Measurements from ENCODE around the gene CDC45.
"Not testable (repeated sequence)": the region's sequence is repeated elsewhere in the genome, so short reads cannot be mapped to it uniquely, and the experiment has no call there.

Gene CDC45

GRCh38 chr22:19517919-19518611 lies 38.3 kb downstream of the CDC45 start:
- DNase-seq: no peak

- DNase-seq: no peak
Observed at GRCh38 chr22:19518635-19519034, 38.9 kb downstream of the CDC45 start.

DNA sequence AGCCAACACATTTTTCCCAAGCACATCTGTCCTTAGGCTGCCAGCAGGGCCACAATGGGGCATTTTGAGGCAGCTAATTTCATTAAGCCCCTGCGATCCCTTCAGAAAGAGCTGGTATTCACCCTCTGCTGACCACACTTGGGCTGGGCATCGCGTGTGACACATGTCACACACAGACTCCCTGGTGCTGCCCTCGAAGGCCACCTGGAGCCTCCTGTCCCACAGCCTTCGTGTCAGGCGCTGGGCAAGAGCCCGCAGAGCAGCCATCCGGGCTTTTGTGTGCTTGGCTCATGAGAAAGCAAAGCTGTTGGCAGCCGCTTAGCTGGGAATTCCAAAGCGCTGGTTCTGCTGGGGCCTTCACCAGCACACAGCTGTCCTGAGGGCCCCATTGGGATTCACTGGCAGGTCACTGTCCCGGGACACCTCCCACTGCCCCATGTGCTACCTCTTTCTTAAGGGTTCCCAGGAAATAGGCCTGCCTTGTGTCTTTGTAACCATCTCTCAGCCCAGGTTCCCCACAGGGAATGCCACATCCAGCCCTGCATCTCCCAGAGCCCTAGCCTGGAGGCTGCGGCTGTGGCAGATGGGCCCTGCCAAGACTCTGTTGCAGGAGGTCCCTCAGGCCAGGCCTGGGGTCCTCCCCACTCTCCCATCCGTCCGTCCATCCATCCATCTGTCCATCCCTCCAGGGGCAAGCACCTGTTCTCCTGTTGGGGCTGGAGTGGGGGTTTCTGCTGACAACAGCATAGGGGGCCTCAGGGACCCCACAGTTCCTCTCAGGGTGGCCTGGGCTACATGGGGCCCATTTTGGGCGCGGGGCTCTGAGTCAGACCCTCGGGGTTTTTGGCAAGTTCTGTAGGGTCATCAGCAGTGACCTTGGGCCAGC lies 39.6 kb downstream of the CDC45 start:
- no peak for DNase-seq

GRCh38 chr22:19520007-19520406 lies 40.3 kb downstream of the CDC45 start:
- no peak for DNase-seq

GRCh38 chr22:19520566-19521305 lies 41.0 kb downstream of the CDC45 start:
- DNase-seq: no peak

DNA sequence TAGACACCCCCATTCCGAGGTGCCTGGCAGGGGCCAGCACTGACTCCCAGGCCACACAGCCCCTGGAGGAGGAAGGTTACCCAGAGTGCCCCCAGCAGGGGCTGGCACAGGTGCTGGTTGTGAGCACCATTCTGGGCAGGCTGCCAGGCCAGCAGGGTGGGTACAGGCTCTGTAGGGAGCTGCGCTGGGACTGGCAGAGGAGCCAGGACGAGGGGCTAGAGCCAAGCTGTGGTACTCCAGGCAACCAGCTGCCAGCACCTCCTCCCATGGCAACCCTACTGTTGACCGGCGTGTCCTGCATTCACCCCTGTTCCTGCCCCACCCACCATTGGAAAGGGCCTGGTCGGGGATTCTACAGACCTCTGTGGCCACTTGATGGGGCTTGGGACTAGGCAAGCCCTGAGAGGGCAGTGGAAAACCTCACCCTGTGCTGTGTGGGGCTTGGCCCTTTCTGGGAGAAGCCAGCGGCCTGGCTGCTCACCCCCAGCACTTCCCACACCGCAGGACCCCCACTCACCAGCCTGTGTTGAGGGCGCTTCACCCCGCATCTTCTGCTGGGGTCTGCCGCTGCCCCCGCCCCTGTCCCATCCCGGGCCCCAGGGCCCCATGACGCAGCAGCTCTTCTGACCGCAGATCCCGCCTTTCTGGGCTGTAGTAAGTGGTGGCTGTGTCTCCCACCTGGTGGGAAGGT lies 42.6 kb downstream of the CDC45 start:
- DNase-seq: no peak

DNA sequence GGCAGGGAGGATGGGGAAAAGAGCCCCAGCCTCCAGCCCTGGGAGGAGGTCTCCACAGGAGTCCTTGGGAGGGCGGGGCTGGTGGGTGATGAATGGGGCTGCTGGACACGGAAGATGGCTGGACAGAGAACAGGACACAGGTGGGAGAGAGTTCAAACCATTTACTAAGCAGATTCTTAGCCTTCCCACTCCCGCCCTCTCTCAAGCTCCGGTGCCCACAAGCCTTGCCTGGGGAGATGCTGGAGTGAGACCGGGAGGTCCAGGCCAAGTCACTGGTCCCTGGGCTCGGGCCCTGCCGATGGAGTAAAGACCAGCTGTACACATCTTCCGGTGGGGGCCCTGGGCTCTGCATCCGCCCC lies 43.1 kb downstream of the CDC45 start:
- no peak for DNase-seq

GRCh38 chr22:19523240-19524169 lies 43.8 kb downstream of the CDC45 start:
- no peak for DNase-seq

DNA sequence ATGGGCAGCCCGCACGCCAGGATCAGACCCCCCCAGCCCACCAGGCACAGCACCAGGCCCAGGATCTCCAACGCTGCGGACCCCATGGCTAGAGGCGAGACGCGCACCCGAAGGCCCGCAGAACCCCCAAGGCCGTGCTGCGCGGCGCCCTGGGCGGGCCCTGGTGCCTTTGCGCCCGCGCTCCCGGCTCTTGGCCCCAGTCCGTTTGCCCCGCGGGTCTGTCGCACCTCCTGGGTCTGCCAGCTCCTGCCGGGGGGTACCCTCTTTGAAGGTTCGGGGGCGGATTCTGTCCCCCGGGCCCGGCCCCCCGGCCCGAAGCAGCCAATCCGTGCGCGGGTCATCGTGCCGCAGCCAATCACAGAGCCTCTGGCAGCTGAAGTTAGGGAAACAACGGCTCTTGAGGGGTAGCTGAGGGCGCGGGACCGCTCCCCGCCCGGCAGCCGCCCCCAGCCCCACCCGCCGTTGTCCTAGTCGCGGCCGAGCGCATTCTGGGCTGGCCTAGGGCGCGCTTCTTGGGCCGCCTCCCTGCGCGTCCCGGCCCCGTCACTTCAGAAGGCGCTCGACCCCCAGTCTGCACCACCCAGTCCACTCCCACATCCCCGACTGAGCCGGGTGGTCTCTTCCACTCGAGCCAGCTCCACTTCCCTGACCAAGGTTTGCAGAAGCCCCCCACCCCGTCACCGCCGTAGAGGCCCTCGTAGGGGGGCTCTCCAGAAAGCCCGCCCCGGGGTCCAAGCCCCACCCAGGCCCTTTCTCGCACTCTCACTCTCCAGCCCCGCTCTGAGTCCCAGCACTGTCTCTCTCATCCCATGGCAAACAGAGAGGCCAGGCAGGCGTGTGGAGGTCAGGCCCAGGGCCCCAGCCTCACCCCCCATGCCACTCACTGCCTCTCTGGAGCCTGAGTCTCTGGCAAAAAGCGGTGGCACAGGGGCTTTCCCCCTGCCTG lies 44.7 kb downstream of the CDC45 start, which contains the start of gene CLDN5:
TSS of gene CLDN5 (minus strand) at position 241 of the 946 bp plus-strand sequence. CDS start at position 86, 155 bp downstream.
- DNase-seq: no peak

GRCh38 chr22:19525116-19525660 lies 45.5 kb downstream of the CDC45 start:
- DNase-seq: no peak

- DNase-seq: no peak
Observed at GRCh38 chr22:19525666-19526065, 45.9 kb downstream of the CDC45 start.

DNA sequence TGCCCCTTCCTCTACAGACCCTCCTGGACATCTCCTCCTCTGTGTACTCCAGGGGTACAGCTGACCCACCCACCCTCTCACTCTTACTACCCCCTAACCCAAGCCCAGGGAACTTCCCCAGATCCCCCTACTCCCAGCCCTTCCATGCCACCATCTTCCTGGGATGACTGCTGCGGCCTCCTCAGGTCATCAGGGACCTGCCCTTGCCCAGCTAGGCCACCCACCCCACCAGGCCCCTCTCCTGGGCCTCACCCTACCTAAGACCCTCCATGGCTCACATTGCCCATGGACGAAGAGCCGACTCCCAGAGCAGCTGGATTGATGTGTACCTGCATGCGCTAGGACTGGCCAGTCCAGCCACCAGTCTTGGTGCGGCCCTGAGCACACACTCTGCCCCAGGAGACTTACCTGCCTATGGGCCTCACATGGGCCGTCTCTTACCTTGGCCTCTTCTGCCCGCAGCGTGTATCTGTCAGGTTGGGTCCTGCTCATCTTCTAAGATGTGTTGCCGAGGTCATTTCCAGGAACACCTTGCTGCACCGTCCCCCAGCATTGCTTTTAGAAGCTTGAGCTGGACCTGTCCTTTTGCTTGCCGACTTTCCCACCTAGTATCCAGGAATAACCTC lies 46.5 kb downstream of the CDC45 start:
- DNase-seq: no peak

- DNase-seq: no peak
Observed at GRCh38 chr22:19526702-19527111, 47.0 kb downstream of the CDC45 start.

DNA sequence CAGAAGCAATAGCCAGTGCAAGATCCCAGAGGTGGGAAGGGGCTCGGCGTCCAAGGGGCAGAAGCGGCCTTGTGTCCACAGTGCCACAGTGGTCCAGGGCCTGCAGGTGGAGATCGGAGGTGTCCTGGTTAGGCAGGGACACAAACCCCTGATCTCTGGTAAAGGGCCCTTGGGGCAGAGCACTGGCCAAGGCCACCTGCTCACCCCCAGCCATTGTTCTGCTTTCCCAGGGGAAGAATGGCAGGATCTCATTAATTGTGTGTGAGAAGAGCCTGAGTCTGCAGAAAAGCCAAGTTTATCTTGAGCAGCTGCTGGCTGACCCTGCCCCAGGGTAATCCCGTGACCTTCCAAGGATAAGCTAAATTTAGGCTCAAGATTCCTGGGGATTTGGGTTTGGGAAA lies 47.6 kb downstream of the CDC45 start:
- DNase-seq: no peak

DNA sequence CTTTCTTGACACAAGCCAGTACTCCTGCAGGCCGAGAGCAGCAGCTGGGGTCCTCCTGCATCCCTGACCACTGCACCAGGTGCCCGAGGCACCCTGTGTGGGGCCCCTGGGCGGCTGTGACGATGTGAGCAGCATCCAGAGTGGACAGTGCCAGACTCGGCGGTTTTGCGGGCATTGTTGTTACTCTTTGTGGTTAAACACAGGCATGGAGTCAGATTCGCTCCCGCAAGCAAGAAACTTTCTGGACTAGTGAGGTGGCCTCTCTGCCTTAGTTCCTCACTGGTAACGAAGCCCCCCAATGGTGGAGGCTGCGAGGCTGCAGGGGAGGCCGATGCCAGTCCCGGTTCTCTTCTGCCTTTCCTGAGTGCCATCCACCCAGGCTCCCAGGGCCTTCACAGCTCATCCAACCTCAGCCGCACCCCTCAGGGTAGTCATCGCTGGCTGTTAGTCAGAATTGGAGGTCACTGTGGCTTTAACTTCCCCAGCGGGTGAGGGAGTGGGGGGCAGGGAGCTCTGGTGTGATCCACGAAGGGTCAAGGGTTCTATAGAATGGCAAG lies 48.2 kb downstream of the CDC45 start:
- no peak for DNase-seq

DNA sequence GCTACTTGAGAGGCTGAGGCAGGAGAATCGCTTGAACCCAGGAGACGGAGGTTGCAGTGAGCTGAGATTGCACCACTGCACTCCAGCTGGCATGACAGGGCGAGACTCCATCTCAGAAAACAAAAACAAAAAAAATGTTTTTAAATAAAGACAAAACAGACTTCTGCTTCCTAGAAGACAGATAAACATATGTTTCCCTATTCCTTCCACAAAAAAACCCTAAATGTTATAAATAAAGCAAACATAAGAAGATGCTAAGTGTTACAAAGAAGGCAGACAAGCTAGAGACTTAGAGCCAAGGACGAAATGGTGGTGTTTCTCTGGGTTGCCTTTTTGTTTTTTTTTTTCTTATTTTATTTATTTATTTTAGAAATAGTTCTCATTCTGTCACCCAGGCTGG lies 50.1 kb downstream of the CDC45 start:
- DNase-seq: no peak

DNA sequence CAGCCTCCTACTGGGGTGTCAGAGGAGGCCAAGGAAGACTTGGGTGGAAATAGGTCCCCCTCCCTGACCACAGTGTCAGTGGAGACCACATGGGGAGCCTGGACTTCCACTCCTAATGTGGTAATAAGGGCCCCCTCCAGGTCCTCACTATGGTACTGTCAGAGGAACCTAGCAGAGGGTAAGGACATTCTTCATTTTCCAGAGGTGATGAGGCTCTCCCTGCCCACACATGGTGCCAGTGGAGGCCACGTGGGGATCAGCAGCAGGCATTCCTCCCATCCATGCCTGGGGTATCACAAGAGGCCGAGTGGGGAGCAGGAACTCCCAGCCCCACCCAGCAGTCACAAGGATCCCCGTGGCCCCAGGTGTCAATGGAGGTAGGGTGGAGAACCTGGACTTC lies 51.0 kb downstream of the CDC45 start:
- no peak for DNase-seq

DNA sequence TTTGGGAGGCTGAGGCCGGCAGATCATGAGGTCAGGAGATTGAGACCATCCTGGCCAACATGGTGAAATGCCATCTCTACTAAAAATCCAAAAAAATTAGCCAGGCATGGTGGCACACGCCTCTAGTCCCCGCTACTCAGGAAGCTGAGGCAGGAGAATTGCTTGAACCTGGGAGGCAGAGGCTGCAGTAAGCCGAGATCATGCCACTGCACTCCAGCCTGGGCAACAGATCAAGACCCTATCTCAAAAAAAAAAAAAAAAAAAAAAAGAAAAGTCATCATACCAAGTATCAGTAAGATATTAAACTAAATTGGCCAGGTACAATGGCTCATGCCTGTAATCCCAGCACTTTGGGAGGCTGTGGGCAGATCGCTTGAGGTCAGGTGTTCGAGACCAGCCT lies 51.6 kb downstream of the CDC45 start:
- DNase-seq: not testable (repeated sequence)

- no peak for DNase-seq
Observed at GRCh38 chr22:19533049-19533626, 53.4 kb downstream of the CDC45 start.
